Suprapubic skin (tissue), 4 donors: Measurements from ENCODE around the gene MYH10.

Experiments
- EP300 ChIP-seq: sonication (generic); formaldehyde crosslinking; IDR thresholded peaks from one replicate; pipeline ENCODE4 v1.6.1; 2017; ENCODE audit warnings: antibody characterized with exemption
- POLR2A ChIP-seq, 2 donors: fragments of 450-650 bp; IDR thresholded peaks; one replicate each; pipeline ENCODE4 v1.6.1; 2017; ENCODE audit warnings: antibody characterized with exemption in 2 of 2, mild to moderate bottlenecking in 2 of 2, moderate library complexity in 2 of 2
- POLR2AphosphoS5 ChIP-seq, 3 donors: sonication (generic); formaldehyde crosslinking; IDR thresholded peaks; one replicate each; pipeline ENCODE4 v1.6.1; 2017; ENCODE audit warnings: antibody characterized with exemption in 3 of 3
- TF ChIP-seq, protein P1 (sequence below), 2 donors: fragments of 200-600 bp in 1 of 2; fragments of 450-650 bp in 1 of 2; sonication (generic) in 1 of 2; IDR thresholded peaks; one replicate each; pipeline ENCODE4 v1.5.1; 2016 to 2019; ENCODE audit warnings: antibody characterized with exemption in 2 of 2, mild to moderate bottlenecking in 1 of 2, moderate library complexity in 1 of 2

DNA sequence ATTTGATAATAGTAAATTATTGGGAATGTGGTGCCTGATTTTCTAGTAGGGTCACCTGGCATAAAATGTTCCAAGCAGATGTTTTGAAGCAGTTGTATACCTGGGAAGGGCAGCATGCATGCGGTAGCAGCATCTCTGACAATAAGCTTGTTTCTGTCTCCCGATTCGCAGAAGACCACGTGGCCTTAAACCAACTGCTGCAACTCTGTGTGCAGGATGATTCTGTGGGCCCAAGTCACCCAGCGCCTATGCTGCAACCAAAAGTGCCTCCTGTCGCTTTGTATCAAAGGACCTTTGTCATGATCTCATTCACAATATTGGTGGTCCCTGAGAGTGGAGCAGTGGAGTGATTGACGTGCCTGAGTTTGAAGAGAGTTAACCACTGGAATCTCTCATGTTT is 186.8 kb downstream of the MYH10 start:
- TF ChIP-seq POLR2A (IDR thresholded peaks at IDR 0.05) (no peak), EP300 (no peak), POLR2AphosphoS5 (IDR thresholded peaks at IDR 0.05) (no peak)
- TF ChIP-seq, protein P1, sequence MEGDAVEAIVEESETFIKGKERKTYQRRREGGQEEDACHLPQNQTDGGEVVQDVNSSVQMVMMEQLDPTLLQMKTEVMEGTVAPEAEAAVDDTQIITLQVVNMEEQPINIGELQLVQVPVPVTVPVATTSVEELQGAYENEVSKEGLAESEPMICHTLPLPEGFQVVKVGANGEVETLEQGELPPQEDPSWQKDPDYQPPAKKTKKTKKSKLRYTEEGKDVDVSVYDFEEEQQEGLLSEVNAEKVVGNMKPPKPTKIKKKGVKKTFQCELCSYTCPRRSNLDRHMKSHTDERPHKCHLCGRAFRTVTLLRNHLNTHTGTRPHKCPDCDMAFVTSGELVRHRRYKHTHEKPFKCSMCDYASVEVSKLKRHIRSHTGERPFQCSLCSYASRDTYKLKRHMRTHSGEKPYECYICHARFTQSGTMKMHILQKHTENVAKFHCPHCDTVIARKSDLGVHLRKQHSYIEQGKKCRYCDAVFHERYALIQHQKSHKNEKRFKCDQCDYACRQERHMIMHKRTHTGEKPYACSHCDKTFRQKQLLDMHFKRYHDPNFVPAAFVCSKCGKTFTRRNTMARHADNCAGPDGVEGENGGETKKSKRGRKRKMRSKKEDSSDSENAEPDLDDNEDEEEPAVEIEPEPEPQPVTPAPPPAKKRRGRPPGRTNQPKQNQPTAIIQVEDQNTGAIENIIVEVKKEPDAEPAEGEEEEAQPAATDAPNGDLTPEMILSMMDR (IDR thresholded peaks at IDR 0.05): no peak
